ENCODE data around the gene HIPK3.

DNA sequence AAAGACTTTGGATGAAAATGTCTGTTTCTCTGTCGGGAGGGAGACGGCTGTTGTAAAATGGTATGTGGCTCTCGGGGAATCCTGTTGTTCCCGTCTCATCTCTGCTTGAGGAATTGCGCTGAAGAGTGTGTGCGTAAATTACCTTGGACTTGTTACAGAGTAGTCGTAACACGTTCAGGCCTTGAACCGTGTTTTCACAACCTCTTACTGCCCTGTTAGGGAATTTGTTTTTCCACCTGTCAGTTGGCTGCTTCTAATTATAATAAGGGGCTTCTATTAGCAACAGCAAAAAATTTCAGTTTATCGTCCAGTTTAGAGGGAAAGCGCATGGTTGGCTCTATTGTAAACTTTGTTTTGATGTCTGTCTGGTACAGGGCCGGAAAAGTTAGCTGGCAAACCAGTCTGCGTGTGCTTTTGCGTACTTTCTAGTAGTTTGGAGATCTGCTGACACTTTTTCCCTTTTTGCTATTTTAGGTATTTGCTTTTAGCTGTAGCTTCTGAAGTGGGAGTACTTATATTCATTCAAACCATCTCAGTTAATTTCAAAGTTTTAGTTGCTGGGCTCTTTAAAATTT is 1.5 kb downstream of the HIPK3 start:
- no peak for TF ChIP-seq POLR2A (IDR thresholded peaks at IDR 0.05; ENCODE audit: low read length)
- TF ChIP-seq GATA1 (IDR thresholded peaks at IDR 0.05; ENCODE audit: low read depth, low read length) = no peak
